K562 (cell line): ENCODE data around the gene MDC1. TPM values are rescaled to one million over a fixed set of nuclear protein-coding genes. Genes with fewer than 3 reads are reported as not detected.

Source experiments
- FOXP1 ChIP-seq: sonication (generic); formaldehyde crosslinking; IDR thresholded peaks from 2 replicates; pipeline ENCODE4 v1.8.0; 2022; ENCODE audit warnings: mild to moderate bottlenecking, missing genetic modification reagents
- HCFC1 ChIP-seq: IDR thresholded peaks from 2 replicates; pipeline ENCODE4 v1.6.1; 2012; ENCODE audit warnings: low read depth, low read length, improper control_type of control experiment
- JUN ChIP-seq, 2 experiments: sonication (generic) in 1 of 2; formaldehyde crosslinking in 1 of 2; IDR thresholded peaks; 2 replicates each; pipeline versions ENCODE4 v1.6.1 to v1.8.0; 2012 to 2022; ENCODE audit warnings: borderline replicate concordance in 2 of 2, mild to moderate bottlenecking in 2 of 2, improper control_type of control experiment in 1 of 2, low read depth in 1 of 2, low read length in 1 of 2, missing genetic modification reagents in 1 of 2
- KAT7 ChIP-seq: sonication (generic); formaldehyde crosslinking; IDR thresholded peaks from 2 replicates; pipeline ENCODE4 v1.8.0; 2022; ENCODE audit warnings: missing genetic modification reagents, mild to moderate bottlenecking, borderline replicate concordance
- KLF16 ChIP-seq: IDR thresholded peaks from 2 replicates; pipeline ENCODE4 v1.6.1; 2016; ENCODE audit warnings: antibody characterized with exemption
- MAFG ChIP-seq: fragments of 450-650 bp; conservative IDR thresholded peaks from 2 replicates; pipeline ENCODE4 v1.6.1; 2016; ENCODE audit warnings: missing genetic modification characterization, missing compliant biosample characterization
- RAD21 ChIP-seq, 2 experiments: fragments of 250-450 bp in 1 of 2; fragments of 450-650 bp in 1 of 2; sonication (Bioruptor Pico) in 1 of 2; formaldehyde crosslinking in 1 of 2; IDR thresholded peaks in 1 of 2; conservative IDR thresholded peaks in 1 of 2; 2 replicates each; pipeline versions ENCODE4 v1.4.0 to v1.8.0; 2020 to 2022; ENCODE audit warnings: mild to moderate bottlenecking in 2 of 2, moderate library complexity in 1 of 2
- RCOR1 ChIP-seq, 2 experiments: IDR thresholded peaks; 2 replicates each; pipeline ENCODE4 v1.6.1; 2012; ENCODE audit warnings: low read depth in 2 of 2, low read length in 2 of 2, borderline replicate concordance in 1 of 2, improper control_type of control experiment in 1 of 2
- SPI1 ChIP-seq: IDR thresholded peaks from 2 replicates; pipeline ENCODE4 v1.6.1; 2011; ENCODE audit warnings: low read depth, low read length, control low read depth, borderline replicate concordance
- TARDBP ChIP-seq: fragments of 450-650 bp; IDR thresholded peaks from 2 replicates; pipeline ENCODE4 v1.6.1; 2016
- TCF3 ChIP-seq: sonication (generic); formaldehyde crosslinking; IDR thresholded peaks from 2 replicates; pipeline ENCODE4 v1.4.0; 2020; ENCODE audit warnings: mild to moderate bottlenecking, missing genetic modification reagents
- TEAD1 ChIP-seq, 2 experiments: fragments of 450-650 bp in 1 of 2; sonication (generic) in 1 of 2; formaldehyde crosslinking; IDR thresholded peaks; 2 replicates each; pipeline versions ENCODE4 v1.4.0 to v1.8.0; 2020 to 2022; ENCODE audit warnings: mild to moderate bottlenecking in 2 of 2, missing genetic modification reagents in 1 of 2
- TEAD2 ChIP-seq: fragments of 450-650 bp; IDR thresholded peaks from 2 replicates; pipeline ENCODE4 v1.6.1; 2016; ENCODE audit warnings: missing genetic modification characterization, control low read depth, missing compliant biosample characterization
- ZNF24 ChIP-seq: fragments of 450-650 bp; IDR thresholded peaks from 2 replicates; pipeline ENCODE4 v1.6.1; 2016
- ZNF586 ChIP-seq: fragments of 450-650 bp; formaldehyde crosslinking; conservative IDR thresholded peaks from 2 replicates; pipeline ENCODE4 v1.4.0; 2020; ENCODE audit warnings: mild to moderate bottlenecking, moderate library complexity
- polyA plus RNA-seq, 8 experiments: library from polyadenylated mRNA; depleted of rRNA in 4 of 8; stranded (reverse) in 5 of 8; unstranded in 3 of 8; fragments of >200 nt; fragmentation: Nextera tagmentation in 2 of 8; fragmentation: Illumina TruSeq in 1 of 8; extraction: Ambion mirVana in 2 of 8; extraction: Trizol in 1 of 8; gene quantifications; 2 replicates each; pipeline versions ENCODE4 v1.2.1 to v1.2.3, GENCODE V29; 2011 to 2014; ENCODE audit warnings: inconsistent platforms in 1 of 8, missing spikeins in 1 of 8
- total RNA-seq, 7 experiments: library from RNA; depleted of rRNA in 6 of 7; stranded (reverse); fragments of >200 nt in 6 of 7; fragmentation: Illumina TruSeq in 2 of 7; extraction: Trizol in 2 of 7; gene quantifications; 2 replicates each; pipeline versions ENCODE4 v1.2.1 to v1.2.3, GENCODE V29; 2011 to 2021; ENCODE audit warnings: low replicate concordance in 1 of 7
- TF ChIP-seq, protein P1 (sequence below): fragments of 450-650 bp; formaldehyde crosslinking; IDR thresholded peaks from 2 replicates; pipeline ENCODE4 v1.4.0; 2020; ENCODE audit warnings: mild to moderate bottlenecking, moderate library complexity
- TF ChIP-seq, protein P2 (sequence below): fragments of 450-650 bp; IDR thresholded peaks from 2 replicates; pipeline ENCODE4 v1.6.1; 2016; ENCODE audit warnings: borderline replicate concordance
- TF ChIP-seq, protein P3 (sequence below): sonication (generic); formaldehyde crosslinking; IDR thresholded peaks from 2 replicates; pipeline ENCODE4 v1.8.1; 2023; ENCODE audit warnings: mild to moderate bottlenecking, missing genetic modification reagents, moderate library complexity
- TF ChIP-seq, protein P4 (sequence below), 3 experiments: IDR thresholded peaks in 2 of 3; conservative IDR thresholded peaks in 1 of 3; 2 replicates each; pipeline ENCODE4 v1.5.1; 2011 to 2012; ENCODE audit warnings: low read length in 3 of 3, mild to moderate bottlenecking in 3 of 3, control low read depth in 2 of 3, improper control_type of control experiment in 1 of 3, inconsistent platforms in 1 of 3, low read depth in 1 of 3, mixed read lengths in 1 of 3, moderate library complexity in 1 of 3; ENCODE audit not compliant: insufficient read depth in 2 of 3

Gene MDC1
- total and polyA plus RNA-seq, 9 of the 15 experiments (the other 6 are each of a cell fraction or from before 2014, with no cell fraction given), result 8.2 to 114 (median 20.0) TPM

DNA sequence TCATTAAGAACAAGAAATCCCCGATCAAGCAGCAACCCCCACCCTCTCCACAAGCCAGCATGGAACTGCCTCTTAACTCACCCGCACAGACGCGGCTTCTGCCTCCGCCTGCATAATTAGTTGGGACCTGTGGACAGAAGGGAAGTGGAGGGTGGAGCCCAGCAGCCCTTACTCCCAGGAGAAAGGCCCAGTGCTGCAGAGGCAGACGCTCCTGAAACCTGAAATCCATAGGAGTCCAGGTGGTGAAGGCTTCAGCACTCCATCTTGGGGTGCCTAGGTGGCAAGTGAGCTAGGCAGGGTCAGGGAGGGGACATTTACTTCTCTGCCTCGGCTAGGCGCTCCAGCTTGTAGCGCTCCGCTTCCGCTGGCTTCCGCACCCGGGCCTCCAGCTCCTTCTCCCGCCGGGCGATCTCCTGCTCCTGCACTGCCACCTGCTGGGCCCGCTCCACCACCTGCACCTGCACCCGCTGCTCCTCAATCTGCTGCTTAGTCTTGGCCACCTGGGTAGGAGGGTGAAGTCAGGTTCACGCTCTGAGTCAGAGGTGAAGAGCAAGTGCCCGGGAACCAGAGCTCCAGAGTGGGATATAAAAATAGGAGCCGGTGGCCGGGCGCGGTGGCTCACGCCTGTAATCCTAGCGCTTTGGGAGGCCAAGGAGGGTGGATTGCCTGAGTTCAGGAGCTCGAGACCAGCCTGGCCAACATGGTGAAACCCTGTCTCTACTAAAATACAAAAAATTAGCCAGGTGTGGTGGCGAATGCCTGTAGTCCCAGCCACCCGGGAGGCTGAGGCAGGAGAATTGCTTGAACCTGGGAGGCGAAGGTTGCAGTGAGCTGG is 13.7 kb upstream of the MDC1 start (continued):
- TF ChIP-seq JUN (IDR thresholded peaks at IDR 0.05; ENCODE audit: borderline replicate concordance, low read depth, low read length), result no peak
- TF ChIP-seq JUN (CRISPR knock-in tag; IDR thresholded peaks at IDR 0.05; ENCODE audit: borderline replicate concordance), result peak; percentile 49; the same call in 1 of the 2 replicates
- TF ChIP-seq KLF16, result 0 out of 2 replicates have a peak, but pooled peaks have one; percentile 9
- peak; percentile 35; the same call in 1 of the 2 replicates for TF ChIP-seq HCFC1
- no peak for TF ChIP-seq TARDBP
- 0 out of 4 replicates have a peak, but pooled peaks of 1 of the 2 experiments have one; percentile 35 for TF ChIP-seq TEAD1 (CRISPR knock-in tag; IDR thresholded peaks at IDR 0.05)
- TF ChIP-seq MAFG, result no peak
- TF ChIP-seq RAD21 (CRISPR knock-in tag; conservative IDR thresholded peaks at IDR 0.05 in 1 of 2, IDR thresholded peaks at IDR 0.05 in 1 of 2), result peak; percentile 69 to 90
- TF ChIP-seq, protein P1, sequence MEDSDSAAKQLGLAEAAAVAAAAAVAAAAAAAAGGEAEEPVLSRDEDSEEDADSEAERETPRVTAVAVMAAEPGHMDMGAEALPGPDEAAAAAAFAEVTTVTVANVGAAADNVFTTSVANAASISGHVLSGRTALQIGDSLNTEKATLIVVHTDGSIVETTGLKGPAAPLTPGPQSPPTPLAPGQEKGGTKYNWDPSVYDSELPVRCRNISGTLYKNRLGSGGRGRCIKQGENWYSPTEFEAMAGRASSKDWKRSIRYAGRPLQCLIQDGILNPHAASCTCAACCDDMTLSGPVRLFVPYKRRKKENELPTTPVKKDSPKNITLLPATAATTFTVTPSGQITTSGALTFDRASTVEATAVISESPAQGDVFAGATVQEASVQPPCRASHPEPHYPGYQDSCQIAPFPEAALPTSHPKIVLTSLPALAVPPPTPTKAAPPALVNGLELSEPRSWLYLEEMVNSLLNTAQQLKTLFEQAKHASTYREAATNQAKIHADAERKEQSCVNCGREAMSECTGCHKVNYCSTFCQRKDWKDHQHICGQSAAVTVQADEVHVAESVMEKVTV (CRISPR knock-in tag), result peak; percentile 29; the same call in 1 of the 2 replicates
- peak; percentile 66; the same call in 1 of the 2 replicates for TF ChIP-seq KAT7 (CRISPR knock-in tag)
- no peak for TF ChIP-seq TEAD2
- peak; percentile 60; the same call in 1 of the 2 replicates for TF ChIP-seq ZNF24
- TF ChIP-seq RCOR1 (IDR thresholded peaks at IDR 0.05; ENCODE audit: borderline replicate concordance in 1 of 2, low read depth in 2 of 2, low read length in 2 of 2), result peak in 1 of 2 experiments; percentile 43; a peak in 1 of 4 replicates
- no peak for TF ChIP-seq ZNF586 (CRISPR knock-in tag)
- TF ChIP-seq, protein P2, sequence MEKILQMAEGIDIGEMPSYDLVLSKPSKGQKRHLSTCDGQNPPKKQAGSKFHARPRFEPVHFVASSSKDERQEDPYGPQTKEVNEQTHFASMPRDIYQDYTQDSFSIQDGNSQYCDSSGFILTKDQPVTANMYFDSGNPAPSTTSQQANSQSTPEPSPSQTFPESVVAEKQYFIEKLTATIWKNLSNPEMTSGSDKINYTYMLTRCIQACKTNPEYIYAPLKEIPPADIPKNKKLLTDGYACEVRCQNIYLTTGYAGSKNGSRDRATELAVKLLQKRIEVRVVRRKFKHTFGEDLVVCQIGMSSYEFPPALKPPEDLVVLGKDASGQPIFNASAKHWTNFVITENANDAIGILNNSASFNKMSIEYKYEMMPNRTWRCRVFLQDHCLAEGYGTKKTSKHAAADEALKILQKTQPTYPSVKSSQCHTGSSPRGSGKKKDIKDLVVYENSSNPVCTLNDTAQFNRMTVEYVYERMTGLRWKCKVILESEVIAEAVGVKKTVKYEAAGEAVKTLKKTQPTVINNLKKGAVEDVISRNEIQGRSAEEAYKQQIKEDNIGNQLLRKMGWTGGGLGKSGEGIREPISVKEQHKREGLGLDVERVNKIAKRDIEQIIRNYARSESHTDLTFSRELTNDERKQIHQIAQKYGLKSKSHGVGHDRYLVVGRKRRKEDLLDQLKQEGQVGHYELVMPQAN, result 0 out of 2 replicates have a peak, but pooled peaks have one; percentile 9
- 0 out of 2 replicates have a peak, but pooled peaks have one; percentile 26 for TF ChIP-seq SPI1
- no peak for TF ChIP-seq FOXP1
- TF ChIP-seq, protein P3, sequence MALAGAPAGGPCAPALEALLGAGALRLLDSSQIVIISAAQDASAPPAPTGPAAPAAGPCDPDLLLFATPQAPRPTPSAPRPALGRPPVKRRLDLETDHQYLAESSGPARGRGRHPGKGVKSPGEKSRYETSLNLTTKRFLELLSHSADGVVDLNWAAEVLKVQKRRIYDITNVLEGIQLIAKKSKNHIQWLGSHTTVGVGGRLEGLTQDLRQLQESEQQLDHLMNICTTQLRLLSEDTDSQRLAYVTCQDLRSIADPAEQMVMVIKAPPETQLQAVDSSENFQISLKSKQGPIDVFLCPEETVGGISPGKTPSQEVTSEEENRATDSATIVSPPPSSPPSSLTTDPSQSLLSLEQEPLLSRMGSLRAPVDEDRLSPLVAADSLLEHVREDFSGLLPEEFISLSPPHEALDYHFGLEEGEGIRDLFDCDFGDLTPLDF, result 0 out of 2 replicates have a peak, but pooled peaks have one; percentile 64
- peak; percentile 34; the same call in 1 of the 2 replicates for TF ChIP-seq TCF3 (CRISPR knock-in tag)
- TF ChIP-seq, protein P4, sequence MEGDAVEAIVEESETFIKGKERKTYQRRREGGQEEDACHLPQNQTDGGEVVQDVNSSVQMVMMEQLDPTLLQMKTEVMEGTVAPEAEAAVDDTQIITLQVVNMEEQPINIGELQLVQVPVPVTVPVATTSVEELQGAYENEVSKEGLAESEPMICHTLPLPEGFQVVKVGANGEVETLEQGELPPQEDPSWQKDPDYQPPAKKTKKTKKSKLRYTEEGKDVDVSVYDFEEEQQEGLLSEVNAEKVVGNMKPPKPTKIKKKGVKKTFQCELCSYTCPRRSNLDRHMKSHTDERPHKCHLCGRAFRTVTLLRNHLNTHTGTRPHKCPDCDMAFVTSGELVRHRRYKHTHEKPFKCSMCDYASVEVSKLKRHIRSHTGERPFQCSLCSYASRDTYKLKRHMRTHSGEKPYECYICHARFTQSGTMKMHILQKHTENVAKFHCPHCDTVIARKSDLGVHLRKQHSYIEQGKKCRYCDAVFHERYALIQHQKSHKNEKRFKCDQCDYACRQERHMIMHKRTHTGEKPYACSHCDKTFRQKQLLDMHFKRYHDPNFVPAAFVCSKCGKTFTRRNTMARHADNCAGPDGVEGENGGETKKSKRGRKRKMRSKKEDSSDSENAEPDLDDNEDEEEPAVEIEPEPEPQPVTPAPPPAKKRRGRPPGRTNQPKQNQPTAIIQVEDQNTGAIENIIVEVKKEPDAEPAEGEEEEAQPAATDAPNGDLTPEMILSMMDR (IDR thresholded peaks at IDR 0.05 in 2 of 3, conservative IDR thresholded peaks at IDR 0.05 in 1 of 3; ENCODE audit: insufficient read depth in 2 of 3, low read depth in 1 of 3, low read length in 3 of 3), result peak; percentile 88 to 95 (median 90)
